ENCODE data around the gene GDF2.

- TF ChIP-seq EZH2 (IDR thresholded peaks at IDR 0.05; ENCODE audit: insufficient read depth, poor library complexity, severe bottlenecking) (no peak), EZH2phosphoT487 (IDR thresholded peaks at IDR 0.05; ENCODE audit: insufficient read depth, low read depth) (no peak)
These were observed 25.3 kb upstream of the GDF2 start for GRCh38 chr10:47296941-47297340.

Measured in GM23248 (cell line).